22Rv1 (cell line): ENCODE results near the gene CBS.
"Not testable (repeated sequence)": the region's sequence is repeated elsewhere in the genome, so short reads cannot be mapped to it uniquely, and the experiment has no call there.

ENCODE experiments used
- ZFX ChIP-seq: fragments of 450-650 bp; IDR thresholded peaks from 2 replicates; pipeline ENCODE4 v1.6.1; 2017; ENCODE audit warnings: antibody characterized with exemption, borderline replicate concordance
- TF ChIP-seq, protein P1 (sequence below): fragments of 450-650 bp; IDR thresholded peaks from 2 replicates; pipeline ENCODE4 v1.5.1; 2017; ENCODE audit warnings: mild to moderate bottlenecking

DNA sequence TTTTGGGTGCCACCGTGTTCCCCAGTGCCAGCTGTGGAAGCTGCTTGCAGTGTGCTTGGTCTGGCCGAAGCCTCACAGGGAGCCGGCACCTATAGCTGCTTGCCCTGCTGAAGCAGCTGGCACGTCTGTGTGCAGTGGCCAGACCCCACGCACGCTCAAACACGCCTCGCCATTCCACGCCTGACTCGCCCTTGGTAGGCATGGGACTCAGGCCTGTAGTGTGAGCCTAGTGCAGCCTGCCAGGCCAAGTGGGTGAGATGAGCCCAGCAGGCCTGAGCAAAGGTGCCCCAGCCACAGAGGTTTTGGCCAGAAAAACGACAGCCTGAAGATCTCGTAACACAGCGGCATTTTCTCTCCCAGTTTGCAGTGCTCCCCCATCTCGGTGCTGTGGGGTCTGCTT, 32.3 kb downstream of the CBS start:
- TF ChIP-seq, protein P1, sequence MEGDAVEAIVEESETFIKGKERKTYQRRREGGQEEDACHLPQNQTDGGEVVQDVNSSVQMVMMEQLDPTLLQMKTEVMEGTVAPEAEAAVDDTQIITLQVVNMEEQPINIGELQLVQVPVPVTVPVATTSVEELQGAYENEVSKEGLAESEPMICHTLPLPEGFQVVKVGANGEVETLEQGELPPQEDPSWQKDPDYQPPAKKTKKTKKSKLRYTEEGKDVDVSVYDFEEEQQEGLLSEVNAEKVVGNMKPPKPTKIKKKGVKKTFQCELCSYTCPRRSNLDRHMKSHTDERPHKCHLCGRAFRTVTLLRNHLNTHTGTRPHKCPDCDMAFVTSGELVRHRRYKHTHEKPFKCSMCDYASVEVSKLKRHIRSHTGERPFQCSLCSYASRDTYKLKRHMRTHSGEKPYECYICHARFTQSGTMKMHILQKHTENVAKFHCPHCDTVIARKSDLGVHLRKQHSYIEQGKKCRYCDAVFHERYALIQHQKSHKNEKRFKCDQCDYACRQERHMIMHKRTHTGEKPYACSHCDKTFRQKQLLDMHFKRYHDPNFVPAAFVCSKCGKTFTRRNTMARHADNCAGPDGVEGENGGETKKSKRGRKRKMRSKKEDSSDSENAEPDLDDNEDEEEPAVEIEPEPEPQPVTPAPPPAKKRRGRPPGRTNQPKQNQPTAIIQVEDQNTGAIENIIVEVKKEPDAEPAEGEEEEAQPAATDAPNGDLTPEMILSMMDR = not testable (repeated sequence)
- TF ChIP-seq ZFX = not testable (repeated sequence)
